Mesendoderm (in vitro differentiated cells): ENCODE measurements around the gene SIGLEC14. TPM values are rescaled to one million over a fixed set of nuclear protein-coding genes. Genes with fewer than 3 reads are reported as not detected.
"Not testable (repeated sequence)": the region's sequence is repeated elsewhere in the genome, so short reads cannot be mapped to it uniquely, and the experiment has no call there.

ENCODE experiments used
- DNase-seq: peaks from one replicate; pipeline ENCODE4 v3.0.0; 2013
- H2AK5ac ChIP-seq: 2 replicates; pipeline ENCODE4 v1.6.1; 2013; ENCODE audit warnings: low read length, inconsistent platforms
- H2BK120ac ChIP-seq: 2 replicates; pipeline ENCODE4 v1.6.1; 2013; ENCODE audit warnings: low read depth, mild to moderate bottlenecking, low read length, moderate library complexity, mixed read lengths
- H2BK15ac ChIP-seq: replicated peaks from 2 replicates; pipeline ENCODE4 v1.6.1; 2013; ENCODE audit warnings: low read depth, mild to moderate bottlenecking, moderate library complexity
- H2BK5ac ChIP-seq: 2 replicates; pipeline ENCODE4 v1.6.1; 2013; ENCODE audit warnings: low read length, inconsistent platforms
- H3K18ac ChIP-seq: 2 replicates; pipeline ENCODE4 v1.6.1; 2013; ENCODE audit warnings: mild to moderate bottlenecking, low read length, mixed read lengths
- H3K23ac ChIP-seq: one replicate; pipeline ENCODE4 v1.6.1; 2013; ENCODE audit warnings: low read length
- H3K27ac ChIP-seq: 2 replicates; pipeline ENCODE4 v1.5.1; 2013; ENCODE audit warnings: low read depth, mild to moderate bottlenecking, inconsistent platforms, low read length, moderate library complexity
- H3K27me3 ChIP-seq: 2 replicates; pipeline ENCODE4 v1.6.1; 2013; ENCODE audit warnings: low read length, control low read depth, mild to moderate bottlenecking, inconsistent platforms; ENCODE audit not compliant: insufficient read depth, poor library complexity
- H3K36me3 ChIP-seq: 2 replicates; pipeline ENCODE4 v1.6.1; 2013; ENCODE audit warnings: low read length, inconsistent platforms; ENCODE audit not compliant: control insufficient read depth, insufficient read depth
- H3K4ac ChIP-seq: one replicate; pipeline ENCODE4 v1.6.1; 2013; ENCODE audit warnings: low read depth, mild to moderate bottlenecking, low read length, moderate library complexity
- H3K4me1 ChIP-seq: 2 replicates; pipeline ENCODE4 v1.6.1; 2013; ENCODE audit warnings: low read depth, low read length, inconsistent platforms; ENCODE audit not compliant: control insufficient read depth
- H3K4me2 ChIP-seq: 2 replicates; pipeline ENCODE4 v1.6.1; 2013; ENCODE audit warnings: low read length
- H3K4me3 ChIP-seq: 2 replicates; pipeline ENCODE4 v1.5.1; 2013; ENCODE audit warnings: mild to moderate bottlenecking, low read length
- H3K56ac ChIP-seq: one replicate; pipeline ENCODE4 v1.6.1; 2013; ENCODE audit warnings: low read length
- H3K79me1 ChIP-seq: 2 replicates; pipeline ENCODE4 v1.6.1; 2013; ENCODE audit warnings: low read length, inconsistent platforms
- H3K79me2 ChIP-seq: 2 replicates; pipeline ENCODE4 v1.6.1; 2013; ENCODE audit warnings: mild to moderate bottlenecking, low read length; ENCODE audit not compliant: control insufficient read depth, insufficient read depth
- H3K9ac ChIP-seq: 2 replicates; pipeline ENCODE4 v1.6.1; 2013; ENCODE audit warnings: low read length, inconsistent platforms
- H4K5ac ChIP-seq: one replicate; pipeline ENCODE4 v1.6.1; 2013; ENCODE audit warnings: low read length
- H4K8ac ChIP-seq: one replicate; pipeline ENCODE4 v1.6.1; 2013; ENCODE audit warnings: low read depth, mild to moderate bottlenecking, control low read depth, low read length, moderate library complexity
- WGBS: extraction: QIAGEN DNeasy Blood & Tissue Kit; methylation state at CpG from one replicate; pipeline ENCODE4 v1.1.7; 2013; ENCODE audit warnings: low lambda C conversion rate, missing lambda C conversion rate; ENCODE audit not compliant: insufficient coverage; ENCODE audit errors: extremely low coverage; 5-methylcytosine and 5-hydroxymethylcytosine counted together
- polyA plus RNA-seq, 2 experiments: library from polyadenylated mRNA; stranded (reverse); fragments of 200-250 nt; gene quantifications; one replicate each; pipeline ENCODE4 v1.2.3, GENCODE V29; 2013

SIGLEC14 gene, protein sequence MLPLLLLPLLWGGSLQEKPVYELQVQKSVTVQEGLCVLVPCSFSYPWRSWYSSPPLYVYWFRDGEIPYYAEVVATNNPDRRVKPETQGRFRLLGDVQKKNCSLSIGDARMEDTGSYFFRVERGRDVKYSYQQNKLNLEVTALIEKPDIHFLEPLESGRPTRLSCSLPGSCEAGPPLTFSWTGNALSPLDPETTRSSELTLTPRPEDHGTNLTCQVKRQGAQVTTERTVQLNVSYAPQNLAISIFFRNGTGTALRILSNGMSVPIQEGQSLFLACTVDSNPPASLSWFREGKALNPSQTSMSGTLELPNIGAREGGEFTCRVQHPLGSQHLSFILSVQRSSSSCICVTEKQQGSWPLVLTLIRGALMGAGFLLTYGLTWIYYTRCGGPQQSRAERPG
- polyA plus RNA-seq (2013, experiment 1 of 2), result 0.01 TPM
- polyA plus RNA-seq (2013, experiment 2 of 2), result 0.03 TPM

- not testable (repeated sequence) for H3K4me2 ChIP-seq, H4K8ac ChIP-seq, H3K4me1 ChIP-seq, H3K4me3 ChIP-seq, H3K18ac ChIP-seq, H3K36me3 ChIP-seq, H3K23ac ChIP-seq, H3K79me1 ChIP-seq, H2BK120ac ChIP-seq, H4K5ac ChIP-seq, H3K4ac ChIP-seq, H3K27me3 ChIP-seq, DNase-seq, H2BK15ac ChIP-seq, H3K27ac ChIP-seq, H2BK5ac ChIP-seq, H2AK5ac ChIP-seq, H3K9ac ChIP-seq, H3K79me2 ChIP-seq, H3K56ac ChIP-seq
- WGBS, result no CpG with 5 or more reads among the region's 10 CpGs
Observed at GRCh38 chr19:51646730-51647129, at the start of gene SIGLEC14. TSS of gene SIGLEC14 (minus strand) at chr19:51646825. CDS start at chr19:51646759, 66 bp downstream.

- no CpG with 5 or more reads among the region's 14 CpGs for WGBS
- no peak overlapping the region for H4K8ac ChIP-seq
- H3K9ac ChIP-seq, result no peak overlapping the region
- no peak overlapping the region for H3K18ac ChIP-seq
- H3K23ac ChIP-seq, result no peak overlapping the region
- H3K4ac ChIP-seq, result no peak overlapping the region
- DNase-seq, result no peak
- no peak overlapping the region for H3K56ac ChIP-seq
- H3K27me3 ChIP-seq, result no peaks in the 10 kb centered on the region
- no peak overlapping the region for H4K5ac ChIP-seq
- peaks cover 30% of the 10 kb centered on the region for H3K79me2 ChIP-seq
- H3K36me3 ChIP-seq, result peaks cover 4% of the 10 kb centered on the region
- H3K27ac ChIP-seq, result no peak overlapping the region
- peaks cover 38% of the 10 kb centered on the region for H3K79me1 ChIP-seq
- H3K4me2 ChIP-seq, result no peak overlapping the region
- peaks cover 5% of the 10 kb centered on the region for H3K4me1 ChIP-seq
- no peak overlapping the region for H2AK5ac ChIP-seq
- no peak overlapping the region for H2BK15ac ChIP-seq
- no peak overlapping the region for H3K4me3 ChIP-seq
- H2BK5ac ChIP-seq, result no peak overlapping the region
- no peak overlapping the region for H2BK120ac ChIP-seq
Observed at GRCh38 chr19:51695702-51696315, 49.2 kb upstream of the SIGLEC14 start.

- no peak overlapping the region for H3K4me3 ChIP-seq
- no peak overlapping the region for H3K9ac ChIP-seq
- H3K27me3 ChIP-seq, result no peaks in the 10 kb centered on the region
- H2AK5ac ChIP-seq, result no peak overlapping the region
- H3K4me1 ChIP-seq, result peaks cover 5% of the 10 kb centered on the region
- no peak overlapping the region for H3K4me2 ChIP-seq
- no peak overlapping the region for H2BK15ac ChIP-seq
- DNase-seq, result no peak
- H3K27ac ChIP-seq, result no peak overlapping the region
- H3K56ac ChIP-seq, result no peak overlapping the region
- no peak overlapping the region for H3K4ac ChIP-seq
- H2BK120ac ChIP-seq, result no peak overlapping the region
- H3K36me3 ChIP-seq, result peaks cover 4% of the 10 kb centered on the region
- no peak overlapping the region for H2BK5ac ChIP-seq
- H4K5ac ChIP-seq, result no peak overlapping the region
- H4K8ac ChIP-seq, result no peak overlapping the region
- no peak overlapping the region for H3K18ac ChIP-seq
- H3K23ac ChIP-seq, result no peak overlapping the region
- WGBS, result no CpG with 5 or more reads among the region's 9 CpGs
- H3K79me2 ChIP-seq, result peaks cover 31% of the 10 kb centered on the region
- peaks cover 38% of the 10 kb centered on the region for H3K79me1 ChIP-seq
Observed at GRCh38 chr19:51695088-51695487, 48.5 kb upstream of the SIGLEC14 start.

- Histone ChIP-seq H2BK120ac (no peak overlapping the region), H3K9ac (no peak overlapping the region), H4K5ac (no peak overlapping the region), H2BK5ac (no peak overlapping the region), H3K79me2 (peaks cover 33% of the 10 kb centered on the region), H2AK5ac (no peak overlapping the region), H3K27me3 (no peaks in the 10 kb centered on the region), H3K4me1 (peaks cover 5% of the 10 kb centered on the region), H3K27ac (no peak overlapping the region), H3K18ac (no peak overlapping the region), H3K36me3 (peaks cover 4% of the 10 kb centered on the region), H3K4me3 (no peak overlapping the region), H3K4ac (no peak overlapping the region), H3K23ac (no peak overlapping the region), H3K4me2 (no peak overlapping the region), H3K79me1 (peaks cover 38% of the 10 kb centered on the region), H2BK15ac (no peak overlapping the region), H4K8ac (no peak overlapping the region), H3K56ac (no peak overlapping the region)
- no CpG with 5 or more reads among the region's 10 CpGs for WGBS
- DNase-seq, result no peak
Observed at GRCh38 chr19:51694318-51695085, 47.9 kb upstream of the SIGLEC14 start.

DNA sequence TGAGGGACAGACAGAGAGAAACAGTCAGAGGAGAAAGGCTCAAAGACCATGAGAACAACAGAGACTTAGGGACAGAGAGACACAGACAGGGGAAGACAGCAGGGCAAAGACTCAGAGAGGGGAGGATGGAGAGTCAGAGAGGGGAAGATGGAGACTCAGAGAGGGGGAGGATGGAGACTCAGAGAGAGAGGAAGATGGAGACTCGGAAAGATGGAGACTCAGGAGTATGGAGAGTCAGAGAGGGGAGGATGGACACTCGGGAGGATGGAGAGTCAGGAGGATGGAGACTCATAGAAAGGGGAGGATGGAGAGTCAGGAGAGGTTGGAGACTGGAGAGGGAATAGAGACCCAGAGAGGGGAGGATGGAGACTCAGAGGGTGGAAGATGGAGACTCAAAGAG, 47.2 kb upstream of the SIGLEC14 start:
- H3K27ac ChIP-seq, result no peak overlapping the region
- H4K5ac ChIP-seq, result no peak overlapping the region
- peaks cover 4% of the 10 kb centered on the region for H3K36me3 ChIP-seq
- H2BK120ac ChIP-seq, result no peak overlapping the region
- H3K27me3 ChIP-seq, result no peaks in the 10 kb centered on the region
- no peak overlapping the region for H2BK5ac ChIP-seq
- no peak overlapping the region for H3K18ac ChIP-seq
- no peak overlapping the region for H3K4ac ChIP-seq
- H2BK15ac ChIP-seq, result no peak overlapping the region
- H3K79me2 ChIP-seq, result peaks cover 33% of the 10 kb centered on the region
- H3K23ac ChIP-seq, result no peak overlapping the region
- H3K56ac ChIP-seq, result no peak overlapping the region
- no peak overlapping the region for H4K8ac ChIP-seq
- H2AK5ac ChIP-seq, result no peak overlapping the region
- H3K4me2 ChIP-seq, result no peak overlapping the region
- DNase-seq, result no peak
- H3K4me1 ChIP-seq, result peaks cover 5% of the 10 kb centered on the region
- H3K9ac ChIP-seq, result no peak overlapping the region
- no CpG with 5 or more reads among the region's 2 CpGs for WGBS
- no peak overlapping the region for H3K4me3 ChIP-seq
- H3K79me1 ChIP-seq, result peaks cover 37% of the 10 kb centered on the region
